Ecto neural progenitor cell (in vitro differentiated cells): ENCODE results near the gene THSD7B.
"Not testable (repeated sequence)": the region's sequence is repeated elsewhere in the genome, so short reads cannot be mapped to it uniquely, and the experiment has no call there.

Experiments used
- DNase-seq: peaks from one replicate; pipeline ENCODE4 v3.0.0-alpha.2; 2018; ENCODE audit warnings: low spot score

THSD7B gene, protein sequence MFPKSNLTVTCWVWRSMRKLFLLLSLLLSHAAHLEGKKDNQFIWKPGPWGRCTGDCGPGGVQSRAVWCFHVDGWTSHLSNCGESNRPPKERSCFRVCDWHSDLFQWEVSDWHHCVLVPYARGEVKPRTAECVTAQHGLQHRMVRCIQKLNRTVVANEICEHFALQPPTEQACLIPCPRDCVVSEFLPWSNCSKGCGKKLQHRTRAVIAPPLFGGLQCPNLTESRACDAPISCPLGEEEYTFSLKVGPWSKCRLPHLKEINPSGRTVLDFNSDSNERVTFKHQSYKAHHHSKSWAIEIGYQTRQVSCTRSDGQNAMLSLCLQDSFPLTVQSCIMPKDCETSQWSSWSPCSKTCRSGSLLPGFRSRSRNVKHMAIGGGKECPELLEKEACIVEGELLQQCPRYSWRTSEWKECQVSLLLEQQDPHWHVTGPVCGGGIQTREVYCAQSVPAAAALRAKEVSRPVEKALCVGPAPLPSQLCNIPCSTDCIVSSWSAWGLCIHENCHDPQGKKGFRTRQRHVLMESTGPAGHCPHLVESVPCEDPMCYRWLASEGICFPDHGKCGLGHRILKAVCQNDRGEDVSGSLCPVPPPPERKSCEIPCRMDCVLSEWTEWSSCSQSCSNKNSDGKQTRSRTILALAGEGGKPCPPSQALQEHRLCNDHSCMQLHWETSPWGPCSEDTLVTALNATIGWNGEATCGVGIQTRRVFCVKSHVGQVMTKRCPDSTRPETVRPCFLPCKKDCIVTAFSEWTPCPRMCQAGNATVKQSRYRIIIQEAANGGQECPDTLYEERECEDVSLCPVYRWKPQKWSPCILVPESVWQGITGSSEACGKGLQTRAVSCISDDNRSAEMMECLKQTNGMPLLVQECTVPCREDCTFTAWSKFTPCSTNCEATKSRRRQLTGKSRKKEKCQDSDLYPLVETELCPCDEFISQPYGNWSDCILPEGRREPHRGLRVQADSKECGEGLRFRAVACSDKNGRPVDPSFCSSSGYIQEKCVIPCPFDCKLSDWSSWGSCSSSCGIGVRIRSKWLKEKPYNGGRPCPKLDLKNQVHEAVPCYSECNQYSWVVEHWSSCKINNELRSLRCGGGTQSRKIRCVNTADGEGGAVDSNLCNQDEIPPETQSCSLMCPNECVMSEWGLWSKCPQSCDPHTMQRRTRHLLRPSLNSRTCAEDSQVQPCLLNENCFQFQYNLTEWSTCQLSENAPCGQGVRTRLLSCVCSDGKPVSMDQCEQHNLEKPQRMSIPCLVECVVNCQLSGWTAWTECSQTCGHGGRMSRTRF (N-terminal part only)

DNA sequence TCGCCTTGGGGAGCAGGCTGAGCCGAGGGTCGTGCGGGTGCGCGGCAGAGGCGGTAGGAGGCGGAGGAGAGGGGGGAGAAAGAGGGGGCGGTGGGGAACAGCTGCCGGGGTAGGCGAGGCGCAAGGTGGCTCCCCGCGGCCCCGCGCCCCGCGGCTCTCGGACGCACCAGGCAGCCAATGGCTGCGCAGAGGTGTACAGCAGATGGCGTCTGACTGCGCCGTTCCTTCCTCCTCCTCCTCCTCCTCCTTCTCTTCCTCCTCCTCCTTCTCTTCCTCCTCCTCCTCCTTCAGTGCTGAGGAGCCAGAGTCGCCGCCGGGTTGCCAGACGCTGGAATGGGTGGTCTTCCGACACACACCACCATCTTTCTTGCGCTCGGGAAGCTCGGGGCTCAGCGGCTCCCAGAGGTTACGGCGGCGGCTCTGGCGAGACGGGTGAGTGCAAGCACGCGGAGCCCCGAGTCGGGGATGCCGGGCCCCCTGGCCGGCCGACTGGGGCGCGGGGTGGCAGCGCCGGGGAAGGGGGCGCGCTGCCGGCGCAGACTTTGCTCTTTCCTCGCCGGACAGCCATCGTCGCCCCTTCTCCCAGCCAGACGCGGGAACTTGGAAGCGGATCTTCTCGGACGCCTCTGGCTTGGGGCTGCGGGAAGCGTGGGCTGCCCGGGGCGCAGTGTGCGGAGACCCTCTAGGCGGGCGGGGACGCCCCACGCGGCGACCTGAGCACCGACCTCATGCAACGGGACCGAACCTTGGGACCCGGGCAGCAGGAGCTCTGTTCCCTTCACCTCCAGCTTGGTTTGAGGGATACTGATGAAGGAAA is at the start of gene THSD7B:
TSS of gene THSD7B (plus strand) at position 290 of the 817 bp plus-strand sequence. CDS start 116,634 bp downstream, outside the sequence.
- peak; percentile 62 for DNase-seq

DNA sequence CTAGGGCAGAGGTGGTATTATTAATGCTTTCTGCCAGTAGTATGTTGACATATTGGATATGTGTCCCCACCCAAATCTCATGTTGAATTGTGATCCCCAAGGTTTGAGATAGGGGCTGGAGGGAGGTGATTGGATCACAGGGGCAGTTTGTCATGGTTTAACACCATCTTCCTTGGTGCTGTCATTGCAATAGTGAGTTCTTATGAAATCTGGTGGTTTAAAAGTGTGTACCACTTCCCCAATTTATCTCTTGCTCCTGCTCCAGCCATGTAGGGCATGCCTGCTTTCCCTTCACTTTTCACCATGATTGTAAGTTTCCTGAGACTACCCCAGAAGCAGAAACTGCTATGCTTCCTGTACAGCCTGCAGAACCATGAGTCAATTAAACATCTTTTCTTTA is 47.1 kb upstream of the THSD7B start:
- no peak for DNase-seq

DNA sequence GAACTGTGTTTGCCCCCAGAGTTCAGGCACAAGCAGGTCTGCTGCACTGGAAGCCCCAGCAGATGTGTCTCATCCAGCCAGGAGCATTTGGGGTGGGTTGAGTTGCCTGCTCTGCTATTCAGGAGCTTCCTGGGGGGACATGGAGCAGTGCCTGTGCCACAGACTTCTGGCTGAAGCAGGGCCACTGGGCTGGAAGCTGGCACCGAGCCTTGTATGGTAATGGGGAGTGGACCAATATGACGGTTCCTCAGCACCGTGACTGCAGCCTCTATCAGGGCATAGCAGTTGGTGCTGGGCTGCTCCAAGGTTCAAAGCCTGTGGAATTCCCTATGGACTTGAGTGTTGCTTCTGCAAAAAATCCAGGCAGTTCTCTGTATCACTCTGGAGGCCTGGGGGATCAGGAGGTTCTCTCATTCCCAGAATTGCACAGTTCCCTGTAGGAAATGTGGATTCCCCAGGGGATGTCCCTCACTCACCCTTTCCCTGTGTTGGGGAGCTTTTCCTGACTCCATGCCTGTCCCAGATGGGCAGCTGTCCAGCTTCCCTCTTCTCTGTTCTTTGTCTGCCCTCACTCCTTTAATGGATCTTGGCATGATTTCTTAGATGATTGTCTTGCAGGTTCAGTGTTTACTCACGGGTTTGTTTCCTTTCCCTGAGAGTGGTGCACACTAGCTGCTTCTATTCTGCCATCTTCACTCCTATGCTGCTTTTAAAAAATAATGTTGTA is 37.2 kb upstream of the THSD7B start:
- DNase-seq: no peak

DNA sequence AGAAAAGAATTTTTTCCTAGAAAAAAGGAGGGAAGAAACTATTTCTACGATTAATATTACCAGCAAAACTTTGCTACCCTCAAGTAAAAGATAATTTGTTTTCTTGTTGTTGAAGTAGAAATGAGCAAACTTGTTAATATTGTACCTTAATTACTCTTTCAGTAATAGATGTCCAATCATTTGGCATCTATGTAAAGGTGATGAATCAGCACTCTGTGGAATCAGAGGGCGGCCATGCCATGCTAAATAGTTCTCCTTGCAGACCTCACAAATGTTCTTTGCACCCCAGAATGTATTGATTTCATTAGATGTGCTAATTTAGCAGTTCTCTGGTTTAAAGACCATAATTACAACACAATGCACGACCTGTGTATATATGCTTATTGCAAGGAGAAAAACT is 29.1 kb upstream of the THSD7B start:
- no peak for DNase-seq

DNA sequence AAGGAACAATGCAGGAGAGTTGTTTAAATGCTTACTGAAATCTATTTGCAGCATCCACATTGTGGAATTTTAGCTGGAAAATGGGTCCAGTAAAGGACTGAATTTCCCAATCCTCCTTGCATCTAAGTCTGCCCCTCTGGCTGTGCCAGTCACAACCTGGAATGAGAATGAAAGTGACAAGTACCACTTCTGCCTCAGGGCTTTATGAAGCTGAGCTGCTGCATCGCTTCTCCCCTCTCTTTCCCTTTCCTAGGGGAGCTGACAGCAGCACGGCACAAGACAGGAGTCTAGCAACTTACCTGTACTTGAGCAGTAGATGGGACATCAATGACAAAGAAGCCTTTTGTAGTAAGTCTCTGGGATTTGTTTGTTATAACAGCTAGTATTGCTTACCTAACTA is 27.3 kb upstream of the THSD7B start:
- DNase-seq: no peak

DNA sequence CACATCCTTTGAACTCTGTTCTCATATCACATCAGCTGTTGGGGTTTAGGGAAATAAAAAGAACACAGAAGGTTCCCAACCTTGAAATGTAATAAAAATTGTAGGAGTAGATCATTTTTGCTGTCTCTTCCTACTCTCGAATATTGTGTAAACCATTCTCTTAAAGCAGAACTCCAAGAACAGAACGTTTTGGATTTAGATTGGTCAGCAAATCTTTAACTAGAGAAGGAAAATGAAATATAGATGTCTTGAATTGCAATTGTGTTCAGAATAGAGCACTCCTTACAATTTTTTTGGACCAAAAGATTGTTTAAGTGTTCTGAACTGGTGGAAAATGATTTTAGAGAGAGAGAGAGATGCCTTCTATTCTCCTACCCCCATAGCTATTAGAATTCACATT is 23.9 kb upstream of the THSD7B start:
- no peak for DNase-seq

DNA sequence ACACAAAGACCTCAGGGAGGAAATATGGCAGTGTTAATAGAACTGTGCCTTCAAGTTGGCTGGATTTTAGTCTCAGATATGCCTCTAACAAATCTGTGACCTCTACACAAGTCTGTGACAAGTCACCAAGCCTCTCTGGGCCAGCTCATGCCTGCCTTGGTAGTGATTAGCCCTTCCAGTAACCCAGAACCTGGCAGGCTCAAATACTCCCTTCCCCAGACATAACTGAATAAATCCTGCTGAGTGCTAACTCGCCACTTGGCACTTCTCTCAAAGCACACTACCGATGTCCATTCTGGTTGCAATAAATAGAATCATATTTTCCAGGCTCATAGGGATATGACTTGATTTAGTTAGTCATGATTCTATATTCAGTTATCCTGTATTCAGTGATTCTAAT is 15.3 kb upstream of the THSD7B start:
- no peak for DNase-seq

DNA sequence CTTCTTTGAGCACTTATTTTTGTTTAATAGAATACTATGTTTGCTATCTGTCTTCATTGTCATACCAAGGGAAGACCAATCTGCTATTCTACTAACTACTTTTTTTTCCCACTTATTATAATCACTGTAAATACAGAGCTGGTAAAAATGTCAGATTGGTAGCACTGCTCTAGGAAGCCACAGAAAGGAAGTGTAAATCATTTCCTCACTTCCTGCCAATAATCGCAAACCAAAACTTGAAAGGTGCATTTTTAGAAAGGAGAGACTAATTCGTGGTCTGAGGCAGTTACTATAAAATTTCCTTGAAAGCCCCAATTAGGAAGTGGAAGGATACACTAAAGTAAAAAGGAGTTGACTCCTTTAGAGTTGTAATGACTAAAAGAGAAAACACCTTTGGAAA is 13.9 kb upstream of the THSD7B start:
- DNase-seq: no peak

DNA sequence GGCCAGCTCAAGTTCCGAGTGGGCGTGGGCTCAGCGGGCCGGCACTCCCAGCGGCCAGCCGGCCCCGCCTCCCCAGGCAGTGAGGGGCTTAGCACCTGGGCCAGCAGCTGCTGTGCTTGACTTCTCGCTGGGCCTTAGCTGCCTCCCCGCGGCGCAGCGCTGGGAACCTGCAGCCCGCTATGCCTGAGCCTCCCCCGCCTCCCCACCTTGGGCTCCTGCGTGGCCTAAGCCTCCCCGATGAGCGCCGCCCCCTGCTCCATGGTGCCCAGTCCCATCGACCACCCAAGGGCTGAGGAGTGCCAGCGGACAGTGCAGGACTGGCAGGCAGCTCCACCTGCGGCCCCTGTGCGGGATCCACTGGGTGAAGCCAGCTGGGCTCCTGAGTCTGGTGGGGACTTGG is 6.8 kb upstream of the THSD7B start:
- DNase-seq: not testable (repeated sequence)

DNA sequence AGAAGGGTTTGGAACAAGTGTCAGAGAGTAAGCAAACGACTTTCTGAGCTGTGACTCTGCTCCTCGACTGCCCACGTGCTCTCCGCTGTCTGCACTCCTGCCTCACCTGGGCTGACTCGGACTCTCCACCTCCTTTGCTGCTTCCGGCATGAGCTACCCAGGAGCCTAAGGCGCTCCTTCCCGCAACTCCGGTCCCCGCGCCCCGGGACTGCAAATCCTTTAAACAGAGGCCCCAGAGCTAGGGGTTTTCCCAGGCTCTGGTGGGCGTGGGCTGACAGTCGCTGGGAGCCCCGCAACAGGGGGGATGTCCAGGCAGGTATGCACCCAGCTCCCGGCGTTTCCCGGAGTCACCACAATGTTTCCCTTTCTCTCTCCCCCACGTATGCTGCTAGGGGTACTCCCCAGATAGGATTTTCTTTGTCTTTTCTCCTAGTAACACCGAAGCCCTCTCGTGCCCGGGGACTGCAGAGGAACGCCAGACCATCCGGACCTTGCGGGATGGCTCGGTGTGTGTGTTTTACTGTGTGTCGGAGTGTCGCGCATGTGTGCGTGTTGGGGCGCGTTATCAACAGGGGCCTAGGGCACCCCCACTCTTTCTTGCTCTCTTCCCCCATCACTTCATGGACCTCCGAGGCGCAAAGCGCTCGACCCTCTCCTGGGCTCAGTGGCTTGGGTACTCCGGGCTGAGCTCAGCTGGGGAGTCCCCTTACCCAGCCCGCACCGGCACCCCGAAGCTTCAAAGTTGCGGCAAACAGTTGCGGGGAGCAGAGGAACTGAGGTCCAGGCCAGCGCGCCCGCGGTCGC is 691 bp upstream of the THSD7B start:
- DNase-seq: peak; percentile 64

DNA sequence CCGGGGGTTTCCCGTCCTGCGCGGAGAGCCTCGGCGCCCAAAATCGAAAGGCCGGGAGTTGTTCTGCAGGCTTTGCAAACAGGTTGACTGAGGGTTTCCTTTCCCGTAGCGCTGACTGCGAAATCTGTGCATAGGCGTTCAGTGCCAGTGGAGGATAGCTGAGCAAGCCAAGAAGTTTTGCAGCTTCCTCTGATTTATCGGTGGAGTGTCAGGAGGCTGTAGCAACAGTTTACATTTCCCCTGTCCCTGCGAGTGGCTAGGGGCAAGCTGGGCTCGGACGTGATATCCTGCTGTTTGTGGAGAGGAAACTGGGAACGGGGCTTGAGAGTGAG is 694 bp downstream of the THSD7B start:
- DNase-seq: no peak

DNA sequence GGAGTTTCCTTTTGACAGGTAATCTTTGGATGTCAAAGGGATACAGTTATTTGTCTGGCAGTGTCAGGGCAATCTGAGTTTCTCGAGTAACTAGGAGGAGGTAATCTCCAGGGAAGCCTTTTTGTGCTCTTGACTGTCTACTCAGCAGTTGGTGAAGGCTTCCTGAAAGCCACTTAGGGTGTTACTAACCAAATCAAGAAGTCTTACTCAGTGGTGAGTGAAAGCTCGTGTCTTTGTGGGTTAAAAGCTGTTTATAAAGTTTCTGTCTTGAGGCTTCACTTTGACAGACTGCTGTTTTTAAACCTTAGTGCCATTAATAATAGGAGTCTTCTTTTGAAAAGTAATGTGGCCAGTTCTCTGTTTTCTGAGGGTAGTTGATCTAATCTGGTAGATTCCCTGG is 1.7 kb downstream of the THSD7B start:
- no peak for DNase-seq

DNA sequence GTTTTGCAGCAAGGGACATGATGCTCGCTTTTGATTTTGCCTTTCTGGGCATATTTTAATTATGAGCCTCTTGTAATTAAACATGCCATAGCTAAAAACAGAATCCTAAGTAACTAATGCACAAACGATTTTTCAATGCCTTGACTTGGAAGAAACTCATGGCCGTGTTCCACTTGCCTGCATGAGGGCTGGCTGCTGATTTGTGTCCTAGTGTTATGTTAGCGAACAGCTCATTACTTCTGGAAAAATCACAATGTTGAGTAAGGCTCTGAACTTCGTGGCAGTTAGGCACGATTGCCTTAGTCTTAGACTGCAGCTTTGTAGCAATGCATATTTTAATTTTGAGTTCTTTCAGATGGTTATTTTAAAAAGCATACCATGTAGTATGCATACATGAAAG is 4.5 kb downstream of the THSD7B start:
- DNase-seq: no peak

DNA sequence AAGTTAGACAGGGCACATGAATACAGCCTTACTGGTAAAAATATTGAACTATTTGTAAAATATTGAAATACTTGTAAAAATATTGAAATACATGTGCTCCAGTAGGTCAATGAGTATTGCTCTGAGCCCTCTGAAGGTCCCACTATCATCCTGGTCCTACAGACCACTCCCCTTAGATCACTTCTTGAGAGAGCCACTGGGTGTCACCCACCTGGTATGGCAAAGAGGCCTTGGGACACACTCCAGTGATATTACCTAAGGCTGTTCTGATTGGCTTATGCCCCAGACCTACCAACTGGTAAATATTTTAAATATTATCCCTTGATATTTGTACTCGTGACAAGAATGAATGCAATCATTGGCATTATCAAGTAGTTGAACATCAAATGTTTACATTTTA is 5.0 kb downstream of the THSD7B start:
- DNase-seq: no peak

DNA sequence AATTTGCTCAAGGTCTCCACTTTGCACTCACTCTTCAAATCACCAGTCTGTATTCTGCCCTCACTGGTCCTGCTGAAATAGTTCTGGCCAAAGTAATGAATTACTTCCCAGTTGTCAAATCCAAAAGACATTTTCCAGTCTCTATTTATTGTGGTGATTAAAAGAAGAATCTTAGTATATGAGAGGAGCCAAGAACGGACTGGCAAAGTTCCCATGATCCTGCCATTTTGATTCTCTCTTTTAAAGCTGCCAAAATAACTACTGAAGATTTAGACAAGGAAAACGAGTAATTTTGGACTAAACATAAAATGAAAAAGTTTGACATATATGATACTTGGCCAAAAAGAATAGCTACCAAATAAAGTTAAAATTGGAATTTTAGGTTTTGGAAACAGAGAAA is 12.0 kb downstream of the THSD7B start:
- no peak for DNase-seq

DNA sequence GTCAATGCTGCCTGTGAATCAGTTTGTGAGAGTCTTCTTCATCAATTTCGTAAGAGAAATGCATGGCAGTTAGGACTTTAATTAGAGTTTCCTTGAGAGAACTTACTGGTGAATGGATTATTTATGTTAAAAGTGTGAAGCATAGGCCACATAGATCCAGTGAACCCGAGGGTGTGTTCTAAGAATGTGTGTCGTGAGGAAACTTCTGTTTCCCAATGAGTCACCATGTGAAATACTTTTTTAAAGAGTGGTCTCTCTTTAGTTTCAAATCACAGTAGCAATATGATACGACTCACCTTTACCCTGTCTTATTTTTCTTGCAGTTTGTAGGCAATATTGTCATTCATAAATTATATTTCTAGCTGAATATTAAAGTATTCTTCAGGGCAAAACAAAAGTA is 18.5 kb downstream of the THSD7B start:
- no peak for DNase-seq

DNA sequence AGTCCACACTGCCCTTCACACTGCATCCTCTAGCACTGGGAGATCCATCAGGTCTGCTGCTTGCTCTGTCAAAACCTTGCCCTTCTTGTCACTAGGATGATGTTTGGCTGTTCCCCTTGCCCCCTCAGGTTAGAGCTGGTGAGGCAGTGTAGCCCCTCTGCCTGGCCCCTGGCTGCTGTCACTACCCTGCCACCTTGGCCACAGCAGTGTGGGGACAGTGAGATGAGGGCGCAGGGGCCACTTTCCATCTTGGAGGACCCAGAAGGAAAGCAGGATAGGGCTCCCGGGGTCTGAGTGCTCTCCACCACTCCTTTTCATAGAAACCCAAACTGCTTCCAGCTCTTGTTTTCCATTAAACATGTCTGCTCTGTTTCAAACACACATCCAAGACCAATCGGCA is 19.9 kb downstream of the THSD7B start:
- DNase-seq: no peak

DNA sequence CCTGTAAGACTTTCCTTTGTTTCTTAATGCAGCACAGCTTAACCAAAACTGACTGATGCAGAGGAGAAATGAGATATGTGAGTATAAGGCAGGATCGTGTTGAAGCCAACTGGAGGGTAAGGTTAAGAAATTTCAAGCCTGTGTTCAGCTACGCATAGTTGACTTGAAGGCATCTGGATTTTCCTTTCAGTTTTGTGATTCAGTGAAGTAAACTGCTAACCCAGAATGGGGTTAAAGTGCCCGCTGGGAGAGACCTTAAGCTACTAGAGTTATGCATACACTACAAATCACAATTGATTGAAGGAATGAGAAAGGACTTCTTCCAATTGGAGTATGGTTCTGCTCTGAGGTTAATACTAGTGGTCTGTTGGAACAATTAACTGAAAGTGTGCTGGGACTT is 22.6 kb downstream of the THSD7B start:
- no peak for DNase-seq

DNA sequence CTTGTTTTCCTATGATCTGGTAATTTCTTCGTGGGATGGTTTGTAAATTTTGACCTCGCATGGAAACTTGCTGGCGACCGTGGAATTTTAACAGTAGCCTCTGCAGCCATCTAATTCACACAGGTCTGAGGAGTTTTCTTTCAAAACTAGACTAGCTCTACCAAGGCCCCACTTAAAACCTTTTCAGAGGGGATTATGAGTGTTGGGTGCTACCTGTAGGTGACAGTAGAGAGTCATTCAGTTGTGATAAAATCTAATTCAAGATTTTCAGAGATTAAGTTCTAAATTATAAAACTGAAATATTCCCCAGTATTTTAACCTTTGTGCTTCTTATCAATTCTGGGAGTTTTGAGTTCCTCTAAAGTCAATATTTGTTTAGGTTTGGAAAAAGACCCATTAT is 31.0 kb downstream of the THSD7B start:
- no peak for DNase-seq

DNA sequence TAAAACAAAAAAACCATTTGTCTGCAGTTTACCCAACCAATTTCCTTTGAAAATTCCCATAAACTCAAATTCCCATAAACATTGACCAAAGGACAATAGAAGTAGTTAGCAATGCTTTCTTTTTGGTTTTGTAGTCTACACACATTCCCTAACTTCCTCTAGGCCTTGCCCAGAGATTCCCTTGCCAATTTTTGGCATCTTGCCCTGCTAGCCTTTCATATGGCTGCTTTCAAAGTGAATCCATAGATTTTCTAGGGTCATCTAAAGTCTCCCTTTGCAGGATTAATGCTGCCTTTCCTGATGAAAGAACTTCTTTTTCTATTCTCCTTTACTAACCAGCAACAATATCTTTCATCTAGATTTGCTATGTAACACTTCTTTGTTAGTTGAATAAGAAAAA is 33.4 kb downstream of the THSD7B start:
- no peak for DNase-seq
